T-helper 2 cell treated with Interferon-gamma antibody and Interleukin-4, amounts not matched to agents 100 ng/mL and 5 ng/mL, for 36 hours (primary cell): Measurements from ENCODE around the gene TCN1. TPM values are rescaled to one million over a fixed set of nuclear protein-coding genes. Genes with fewer than 3 reads are reported as not detected.
"Not testable (repeated sequence)": the region's sequence is repeated elsewhere in the genome, so short reads cannot be mapped to it uniquely, and the experiment has no call there.

Source experiments
- intact Hi-C: fragments of 100-400 bp; cut with micrococcal nuclease; formaldehyde crosslinking; loops from one replicate; pipeline ENCODE4 v1.15.1; 2023
- total RNA-seq: library from RNA; stranded (reverse); gene quantifications from 2 replicates; pipeline ENCODE4 v1.2.3, GENCODE V29; 2022

TCN1 gene
- total RNA-seq, 1 donor from 2014 or later = not detected

- intact Hi-C loops = loop anchor here (5.0 kb wide), 2 partner anchors 45 to 100 kb away; partner anchors contain the start of genes MRPL16 and STX3
Observed at GRCh38 chr11:59857439-59858434, 8.6 kb downstream of the TCN1 start.

- intact Hi-C loops = loop anchor here (5.0 kb wide), 2 partner anchors 43 to 98 kb away; partner anchors contain the start of genes MRPL16 and STX3
Observed at GRCh38 chr11:59854871-59855270, 11.4 kb downstream of the TCN1 start.

- intact Hi-C loops = not testable (repeated sequence)
Observed at GRCh38 chr11:59851416-59851815, 14.9 kb downstream of the TCN1 start.

DNA sequence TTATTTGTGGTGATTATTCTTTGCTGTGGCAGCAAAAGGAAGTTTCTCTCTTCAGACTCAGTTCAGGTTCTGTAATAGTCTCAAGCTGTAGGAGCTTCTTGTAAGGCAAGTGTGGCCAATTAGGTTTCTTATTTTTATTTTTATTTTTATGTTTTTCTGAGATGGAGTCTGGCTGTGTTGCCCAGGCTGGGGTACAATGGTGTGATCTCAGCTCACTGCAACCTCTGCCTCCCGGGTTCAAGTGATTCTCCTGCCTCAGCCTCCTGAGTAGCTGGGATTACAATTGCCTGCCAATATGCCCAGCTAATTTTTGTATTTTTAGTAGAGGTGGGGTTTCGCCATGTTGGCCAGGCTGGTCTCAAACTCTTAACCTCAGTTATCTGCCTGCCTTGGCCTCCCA, 16.7 kb downstream of the TCN1 start:
- intact Hi-C loops = not testable (repeated sequence)

- intact Hi-C loops = no loop called here
Observed at GRCh38 chr11:59849129-59849528, 17.2 kb downstream of the TCN1 start.

- intact Hi-C loops = not testable (repeated sequence)
Observed at GRCh38 chr11:59848439-59848838, 17.8 kb downstream of the TCN1 start.

- intact Hi-C loops = no loop called here
Observed at GRCh38 chr11:59847626-59848025, 18.7 kb downstream of the TCN1 start.

DNA sequence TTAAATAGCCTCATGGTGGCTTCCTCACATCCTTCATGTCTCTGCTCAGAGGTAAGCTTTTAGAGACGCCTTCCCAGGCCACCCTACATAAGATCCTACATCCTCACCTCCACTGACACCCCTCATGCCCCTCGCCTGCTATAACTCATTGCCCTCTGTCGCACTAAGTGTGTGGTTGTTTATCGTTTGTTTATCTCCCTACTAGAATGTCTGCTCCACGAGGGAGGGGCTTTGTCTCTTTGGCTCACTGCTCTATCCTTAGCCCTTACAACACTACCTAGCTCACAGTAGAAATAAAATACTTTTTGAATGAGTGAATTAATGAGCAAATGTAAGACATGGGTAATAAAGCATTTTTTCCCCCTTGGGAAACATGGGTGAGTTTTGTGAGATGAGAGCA, 19.7 kb downstream of the TCN1 start:
- intact Hi-C loops = no loop called here

DNA sequence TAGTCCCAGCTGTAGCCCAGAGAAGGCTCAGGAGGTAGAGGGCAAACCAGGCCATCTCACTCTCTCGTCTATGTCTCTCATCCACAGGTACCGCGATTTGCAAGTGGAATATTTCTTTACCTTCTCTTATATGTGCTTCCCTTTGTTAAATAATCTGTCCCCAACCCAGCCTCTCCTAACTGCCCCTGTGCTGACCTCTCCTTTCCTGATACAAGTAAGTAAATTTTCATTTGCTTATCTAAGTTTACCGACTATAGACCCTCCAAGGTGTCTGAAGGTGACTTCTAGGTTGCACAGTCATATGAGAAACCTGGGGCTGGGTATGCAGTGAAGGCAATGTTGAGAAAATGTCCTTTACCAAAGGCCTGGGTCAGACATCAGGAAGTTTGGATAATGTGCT, 20.9 kb downstream of the TCN1 start, which contains the start of gene CBLIF:
CBLIF (minus strand) TSS at position 101 of the 400 bp plus-strand sequence; CDS start at position 55, 46 bp downstream.
- intact Hi-C loops = no loop called here

GRCh38 chr11:59842316-59842715, 24.0 kb downstream of the TCN1 start:
- intact Hi-C loops = no loop called here

DNA sequence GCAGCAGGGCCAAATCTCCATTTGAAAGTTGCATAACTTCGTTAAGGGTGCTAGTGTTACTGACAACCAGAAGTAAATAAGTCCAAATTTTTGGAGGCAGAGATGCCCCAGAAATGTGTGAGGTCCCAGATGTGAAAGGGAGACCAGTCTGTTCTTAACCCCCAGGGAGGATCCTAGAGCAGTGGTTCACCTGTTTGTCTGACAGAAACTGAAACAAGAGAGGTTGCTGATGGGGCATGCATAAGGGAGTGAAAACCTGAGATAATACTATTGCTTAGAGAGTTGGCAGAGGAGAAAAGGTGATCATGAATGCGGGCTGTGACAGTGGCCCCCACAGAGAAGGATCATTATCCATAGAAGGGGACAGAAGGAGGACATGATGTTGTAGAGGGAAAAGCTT, 24.8 kb downstream of the TCN1 start:
- intact Hi-C loops = no loop called here

- intact Hi-C loops = no loop called here
Observed at GRCh38 chr11:59839615-59840014, 26.7 kb downstream of the TCN1 start.

- intact Hi-C loops = no loop called here
Observed at GRCh38 chr11:59833602-59834001, 32.7 kb downstream of the TCN1 start.

DNA sequence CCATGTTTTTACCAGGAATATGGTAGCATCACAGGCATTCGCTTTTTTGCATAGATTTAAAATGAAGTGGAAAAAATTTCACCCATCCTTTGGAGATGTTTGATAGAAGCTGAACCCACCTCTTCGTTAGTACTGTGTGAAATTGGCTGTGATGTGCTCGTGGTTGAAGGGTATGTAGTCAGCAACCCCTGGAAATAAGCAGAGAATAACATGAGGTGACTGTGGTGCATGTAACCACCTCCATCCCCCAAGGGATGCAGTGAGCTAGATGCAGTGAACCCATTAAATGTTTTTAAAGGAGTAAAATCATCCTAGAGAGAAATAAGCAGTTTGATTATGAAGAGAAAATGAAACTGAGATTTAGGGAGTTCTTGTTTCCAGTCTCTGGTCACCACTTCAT, 36.9 kb downstream of the TCN1 start:
- intact Hi-C loops = no loop called here

DNA sequence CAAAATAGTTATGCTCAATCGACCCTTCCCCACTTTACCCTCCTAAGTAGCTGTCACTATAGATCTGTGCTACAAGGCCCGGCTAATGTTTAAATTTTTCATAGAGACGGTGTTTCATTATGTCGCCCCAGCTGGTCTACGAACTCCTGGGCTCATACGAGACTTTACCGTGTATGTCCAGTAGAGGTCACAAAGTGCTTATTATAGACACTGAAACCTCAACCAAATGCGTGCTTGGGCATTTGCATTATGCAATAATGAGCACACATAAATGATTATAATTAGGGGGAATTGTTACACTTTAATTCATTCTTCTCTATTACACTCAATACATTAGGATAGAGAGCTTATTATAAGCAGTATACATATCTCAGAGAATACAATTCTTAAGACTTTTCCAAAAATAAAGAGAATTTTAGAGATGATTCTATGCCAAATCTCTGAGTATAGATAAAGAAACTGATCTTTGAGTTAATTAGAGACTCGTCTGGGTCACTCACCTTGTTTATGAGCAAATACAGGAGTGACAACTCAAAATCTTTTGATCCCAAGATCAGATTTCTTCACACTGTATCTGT, 43.2 kb downstream of the TCN1 start:
- intact Hi-C loops = loop anchor here (1.0 kb wide), 3 partner anchors 96 to 370 kb away; no protein-coding TSS in a partner anchor

- intact Hi-C loops = no loop called here
Observed at GRCh38 chr11:59818572-59818971, 47.7 kb downstream of the TCN1 start.

DNA sequence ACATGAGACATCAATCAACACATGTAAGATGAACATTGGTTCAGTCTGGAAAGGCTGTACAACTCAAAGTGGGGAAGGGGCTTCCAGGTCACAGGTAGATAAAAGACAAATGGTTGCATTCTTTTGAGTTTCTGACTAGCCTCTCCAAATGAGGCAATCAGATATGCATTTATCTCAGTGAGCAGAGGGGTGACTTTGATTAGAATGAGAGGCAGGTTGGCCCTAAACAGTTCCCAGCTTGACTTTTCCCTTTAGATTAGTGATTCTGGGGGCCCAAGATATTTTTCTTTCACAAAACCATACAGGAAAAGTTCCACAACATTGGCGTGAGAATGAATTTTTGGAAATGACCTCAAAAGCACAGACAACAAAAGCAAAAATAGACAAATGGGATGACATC, 49.9 kb downstream of the TCN1 start:
- intact Hi-C loops = not testable (repeated sequence)

DNA sequence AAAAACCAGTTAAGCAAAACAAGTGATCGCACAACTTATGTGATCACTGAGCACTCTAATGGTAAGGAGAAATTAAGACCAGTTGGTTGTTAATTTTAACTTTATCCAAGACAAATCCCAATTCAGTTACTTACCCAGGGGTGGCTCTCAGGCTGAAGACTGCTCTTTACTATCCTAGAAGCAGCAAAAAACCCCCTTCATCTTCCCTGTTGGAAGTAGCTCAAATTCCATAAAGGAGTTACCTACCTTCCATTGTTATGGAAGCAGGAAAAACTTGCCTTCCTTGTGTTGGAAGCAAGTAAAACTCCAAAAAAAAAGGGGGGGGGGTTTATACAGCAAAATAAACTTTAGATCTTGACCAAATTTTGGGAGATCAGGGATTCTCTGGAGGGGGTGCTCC, 50.5 kb downstream of the TCN1 start:
- intact Hi-C loops = no loop called here

DNA sequence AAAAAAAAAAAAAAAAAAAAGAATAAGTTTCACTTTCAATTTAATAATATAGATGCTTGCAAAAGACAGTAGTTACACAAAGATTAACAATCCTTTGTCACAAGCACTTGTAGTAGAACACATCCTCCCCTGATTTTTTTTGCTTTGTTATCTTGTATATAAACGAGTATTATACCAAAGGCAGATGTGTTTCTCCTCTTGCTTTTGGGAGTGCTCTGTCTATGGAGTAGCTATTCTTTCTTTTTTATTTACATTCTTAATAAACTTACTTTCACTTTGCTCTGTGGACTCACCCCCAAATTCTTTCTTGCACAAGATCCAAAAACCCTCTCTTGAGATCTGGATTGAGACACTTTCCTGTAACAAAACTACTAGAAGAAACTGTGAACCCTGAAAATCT, 52.3 kb downstream of the TCN1 start:
- intact Hi-C loops = loop anchor here (5.0 kb wide), 2 partner anchors 43 to 707 kb away; partner anchors contain the start of gene FAM111B

GRCh38 chr11:59813364-59813763, 52.9 kb downstream of the TCN1 start:
- intact Hi-C loops = loop anchor here (5.0 kb wide), 2 partner anchors 44 to 706 kb away; partner anchors contain the start of gene FAM111B

GRCh38 chr11:59812220-59812619, 54.1 kb downstream of the TCN1 start:
- intact Hi-C loops = loop anchor here (5.0 kb wide), 2 partner anchors 45 to 705 kb away; partner anchors contain the start of gene FAM111B

GRCh38 chr11:59810911-59811259, 55.4 kb downstream of the TCN1 start:
- intact Hi-C loops = loop anchor here (1.0 to 5.0 kb wide), 7 partner anchors 44 to 704 kb away; partner anchors contain the start of genes FAM111B, OSBP, PATL1 and STX3
